HL-60/S4 (cell line): Measurements from ENCODE around the gene ZMYND19.
"Not testable (repeated sequence)": the region's sequence is repeated elsewhere in the genome, so short reads cannot be mapped to it uniquely, and the experiment has no call there.

Source experiments
- in situ Hi-C: fragments of 300-500 bp; cut with MboI; formaldehyde crosslinking; loops from 2 replicates; pipeline ENCODE4 v1.14.3; 2022; ENCODE audit warnings: low sequenced_read_pairs

ZMYND19 gene

GRCh38 chr9:137564134-137564533 is 26.2 kb downstream of the ZMYND19 start:
- in situ Hi-C loops, result no loop called here

- in situ Hi-C loops, result no loop called here
These were observed 32.2 kb downstream of the ZMYND19 start for GRCh38 chr9:137558127-137558526.

GRCh38 chr9:137556069-137556838 is 34.1 kb downstream of the ZMYND19 start:
- in situ Hi-C loops, result no loop called here

- in situ Hi-C loops, result no loop called here
These were observed 35.1 kb downstream of the ZMYND19 start for GRCh38 chr9:137555179-137555578.

- in situ Hi-C loops, result no loop called here
These were observed 36.0 kb downstream of the ZMYND19 start for GRCh38 chr9:137554349-137554748.

GRCh38 chr9:137553654-137554053 is 36.7 kb downstream of the ZMYND19 start:
- in situ Hi-C loops, result not testable (repeated sequence)

- in situ Hi-C loops, result no loop called here
These were observed 38.1 kb downstream of the ZMYND19 start for GRCh38 chr9:137552022-137552768.

- in situ Hi-C loops, result no loop called here
These were observed 38.9 kb downstream of the ZMYND19 start, which contains the start of gene MRPL41 for GRCh38 chr9:137551264-137552021. MRPL41 (plus strand) TSS chr9:137551879; CDS start chr9:137552082, 203 bp downstream.

GRCh38 chr9:137550958-137551263 is 39.4 kb downstream of the ZMYND19 start:
- in situ Hi-C loops, result not testable (repeated sequence)

GRCh38 chr9:137550231-137550621 is 40.1 kb downstream of the ZMYND19 start, which contains the start of gene PNPLA7:
PNPLA7 (minus strand) TSS chr9:137550402; CDS start chr9:137550197, 205 bp downstream.
- in situ Hi-C loops, result no loop called here

GRCh38 chr9:137547687-137548543 is 42.4 kb downstream of the ZMYND19 start:
- in situ Hi-C loops, result no loop called here

GRCh38 chr9:137545123-137545522 is 45.2 kb downstream of the ZMYND19 start:
- in situ Hi-C loops, result no loop called here

GRCh38 chr9:137544176-137544760 is 46.0 kb downstream of the ZMYND19 start:
- in situ Hi-C loops, result no loop called here

GRCh38 chr9:137543237-137543963 is 46.9 kb downstream of the ZMYND19 start:
- in situ Hi-C loops, result no loop called here

GRCh38 chr9:137542486-137542885 is 47.8 kb downstream of the ZMYND19 start:
- in situ Hi-C loops, result no loop called here

GRCh38 chr9:137540536-137540935 is 49.8 kb downstream of the ZMYND19 start:
- in situ Hi-C loops, result no loop called here

- in situ Hi-C loops, result no loop called here
These were observed 52.3 kb downstream of the ZMYND19 start for GRCh38 chr9:137538058-137538457.

- in situ Hi-C loops, result not testable (repeated sequence)
These were observed 53.6 kb downstream of the ZMYND19 start for GRCh38 chr9:137536594-137537131.

- in situ Hi-C loops, result no loop called here
These were observed 55.2 kb downstream of the ZMYND19 start for GRCh38 chr9:137535120-137535428.
